Measurements from ENCODE around the gene IFNA5.

The IFNA5 gene

DNA sequence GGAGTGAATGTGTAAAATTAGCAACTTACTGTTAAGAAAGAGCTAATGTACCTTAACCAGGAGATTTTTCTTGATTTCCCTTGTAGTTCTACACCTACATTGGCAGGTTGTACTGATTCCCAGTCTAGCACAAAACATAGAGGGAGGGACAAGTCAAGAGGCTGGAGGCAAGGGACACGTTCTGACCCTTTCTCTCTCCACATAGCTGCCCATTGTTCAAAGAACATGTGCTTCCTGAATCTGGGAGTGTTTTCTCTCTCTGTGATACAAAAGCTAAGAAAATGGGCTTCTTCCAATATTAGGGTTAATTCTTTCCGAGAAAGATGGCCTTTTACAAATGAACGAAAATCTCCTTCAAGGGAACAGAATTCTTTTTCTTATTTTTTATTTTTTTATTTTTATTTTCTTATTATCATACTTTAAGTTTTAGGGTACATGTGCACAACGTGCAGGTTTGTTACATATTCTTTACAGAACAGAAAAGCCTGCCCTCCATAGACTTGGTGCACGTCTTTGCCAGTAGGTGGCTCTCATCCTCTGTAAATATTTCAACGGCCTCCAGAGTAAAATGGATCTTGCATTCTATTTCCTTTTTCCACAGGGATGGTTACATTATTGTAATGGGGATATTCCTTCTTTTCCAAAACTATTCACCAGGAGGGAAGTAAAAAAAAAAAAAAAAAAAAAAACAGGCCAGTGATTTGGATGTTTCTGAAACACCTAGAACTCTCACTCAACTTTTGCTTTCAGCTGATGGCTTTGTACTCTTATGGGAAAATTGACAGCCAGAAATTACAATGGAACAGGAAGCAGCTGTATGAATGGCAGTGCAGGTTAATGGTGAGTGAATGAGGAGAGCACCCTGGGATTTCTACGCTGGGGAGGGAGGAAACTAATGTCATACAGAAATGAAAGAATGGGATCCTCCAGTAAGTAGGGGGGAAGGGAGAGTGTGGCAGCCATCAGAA is 13.1 kb upstream of the IFNA5 start:
- DNase-seq (ENCODE audit: insufficient read length, low spot score): no peak
- no peak for TF ChIP-seq POLR2A (IDR thresholded peaks at IDR 0.05; ENCODE audit: low read depth, low read length)
- FAIRE-seq: peak; percentile 79

GRCh38 chr9:21316860-21317259 is 11.7 kb upstream of the IFNA5 start:
- no peak for FAIRE-seq
- TF ChIP-seq POLR2A (IDR thresholded peaks at IDR 0.05; ENCODE audit: low read depth, low read length): no peak

GRCh38 chr9:21316032-21316842 is 11.1 kb upstream of the IFNA5 start:
- TF ChIP-seq POLR2A (IDR thresholded peaks at IDR 0.05; ENCODE audit: low read depth, low read length): no peak
- DNase-seq (ENCODE audit: insufficient read length, low spot score) (no peak), FAIRE-seq (no peak)

More at GRCh38 chr9:21316860-21317259, 11.7 kb upstream of the IFNA5 start:
- no peak for DNase-seq (ENCODE audit: insufficient read length, low spot score)

DNA sequence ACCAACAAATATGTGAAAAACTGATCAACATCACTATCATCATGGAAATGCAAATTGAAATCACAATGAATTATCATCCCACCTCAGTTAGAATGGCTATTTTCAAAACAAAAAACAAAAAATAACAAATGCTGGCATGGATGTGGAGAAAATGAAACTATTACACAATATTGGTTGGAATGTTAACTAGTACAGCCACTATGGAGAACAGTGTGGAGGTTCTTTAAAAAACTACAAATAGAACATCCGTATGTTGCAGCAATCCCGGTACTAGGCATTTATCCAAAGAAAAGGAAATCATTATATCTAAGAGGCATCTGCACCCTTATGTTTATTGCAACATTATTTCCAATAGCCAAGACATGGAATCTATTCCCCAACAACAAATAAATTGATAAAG is 9.0 kb upstream of the IFNA5 start:
- DNase-seq (ENCODE audit: insufficient read length, low spot score) (no peak), FAIRE-seq (no peak)
- TF ChIP-seq POLR2A (IDR thresholded peaks at IDR 0.05; ENCODE audit: low read depth, low read length): no peak

DNA sequence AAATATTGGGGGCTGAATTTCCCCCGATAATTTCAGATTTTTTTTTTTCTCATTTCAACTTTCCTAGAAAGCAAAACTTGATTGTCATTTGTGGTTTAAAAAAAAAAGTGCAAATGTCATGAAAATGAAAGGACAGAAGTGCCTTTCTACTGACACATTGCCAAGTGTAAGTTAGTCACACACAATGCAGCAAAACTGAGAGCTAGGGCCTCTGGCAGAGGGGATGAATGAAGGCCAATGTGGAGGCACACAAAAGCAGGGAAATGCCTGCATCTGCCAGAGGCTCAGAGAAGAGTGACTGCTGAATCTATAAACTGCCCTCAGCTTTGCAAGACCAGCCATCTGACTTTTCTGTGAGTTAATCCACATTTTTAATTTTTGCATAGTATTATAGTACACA is 6.8 kb upstream of the IFNA5 start:
- FAIRE-seq (no peak), DNase-seq (ENCODE audit: insufficient read length, low spot score) (no peak)
- TF ChIP-seq POLR2A (IDR thresholded peaks at IDR 0.05; ENCODE audit: low read depth, low read length): no peak

GRCh38 chr9:21295992-21296391 is 9.1 kb downstream of the IFNA5 start:
- DNase-seq (ENCODE audit: insufficient read length, low spot score) (no peak), FAIRE-seq (no peak)
- TF ChIP-seq POLR2A (IDR thresholded peaks at IDR 0.05; ENCODE audit: low read depth, low read length): no peak

DNA sequence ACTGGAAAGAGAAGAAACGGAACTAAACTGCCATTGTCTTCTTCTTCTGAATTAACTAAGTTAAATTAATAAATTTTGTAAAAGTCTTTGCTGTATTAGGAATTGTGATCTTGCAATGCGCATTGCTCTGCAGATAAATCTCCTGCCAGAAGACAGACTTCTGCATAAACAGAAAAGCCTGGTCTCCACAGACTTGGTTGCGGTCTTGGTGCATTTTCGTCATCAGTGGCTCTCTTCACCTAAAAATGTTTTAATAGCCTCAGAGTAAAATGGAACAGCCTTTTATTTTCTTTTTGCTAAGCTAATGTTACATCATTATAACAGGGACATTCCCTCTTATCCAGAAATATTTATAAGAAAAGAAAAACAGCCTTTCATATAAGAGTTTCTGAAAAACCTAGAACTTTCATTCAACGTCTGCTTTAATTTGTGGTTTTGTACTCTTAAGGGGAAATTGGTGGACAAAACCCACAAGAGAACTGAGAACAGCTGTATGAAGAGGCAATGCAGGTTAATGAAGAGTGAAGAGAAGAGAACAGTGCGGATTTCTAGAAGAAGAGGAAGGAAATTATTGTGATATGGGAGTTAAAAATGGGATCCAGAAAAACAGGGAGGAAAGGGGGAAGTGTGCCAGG is 10.1 kb downstream of the IFNA5 start:
- DNase-seq (ENCODE audit: insufficient read length, low spot score): no peak
- TF ChIP-seq POLR2A (IDR thresholded peaks at IDR 0.05; ENCODE audit: low read depth, low read length): no peak
- FAIRE-seq: no peak

DNA sequence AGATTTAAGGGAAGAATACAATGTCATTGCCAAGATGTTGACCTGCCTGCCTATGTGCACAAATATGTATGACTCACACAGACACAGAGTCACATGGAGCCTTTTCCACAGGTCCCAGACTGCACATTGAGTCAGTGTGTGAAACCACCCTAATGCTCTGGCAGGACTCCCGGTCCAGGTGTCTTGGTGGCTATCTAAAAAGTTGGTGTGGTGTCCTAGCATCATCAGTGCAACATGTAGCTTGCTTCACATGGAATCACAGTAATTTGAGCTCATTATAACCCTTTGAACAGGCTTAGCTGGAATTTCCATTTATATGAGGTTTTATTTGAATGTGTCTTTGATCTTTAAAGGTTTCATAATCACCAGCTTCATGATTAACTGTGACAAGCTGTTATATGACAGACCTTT is 10.7 kb downstream of the IFNA5 start:
- no peak for TF ChIP-seq POLR2A (IDR thresholded peaks at IDR 0.05; ENCODE audit: low read depth, low read length)
- DNase-seq (ENCODE audit: insufficient read length, low spot score) (peak; percentile 26), FAIRE-seq (peak; percentile 95)

- DNase-seq (ENCODE audit: insufficient read length, low spot score) (no peak), FAIRE-seq (no peak)
- TF ChIP-seq POLR2A (IDR thresholded peaks at IDR 0.05; ENCODE audit: low read depth, low read length): no peak
These were observed 15.3 kb downstream of the IFNA5 start for GRCh38 chr9:21289848-21290247.

- TF ChIP-seq POLR2A (IDR thresholded peaks at IDR 0.05; ENCODE audit: low read depth, low read length): no peak
- FAIRE-seq: no peak
These were observed 17.8 kb downstream of the IFNA5 start for GRCh38 chr9:21287280-21287679.

DNA sequence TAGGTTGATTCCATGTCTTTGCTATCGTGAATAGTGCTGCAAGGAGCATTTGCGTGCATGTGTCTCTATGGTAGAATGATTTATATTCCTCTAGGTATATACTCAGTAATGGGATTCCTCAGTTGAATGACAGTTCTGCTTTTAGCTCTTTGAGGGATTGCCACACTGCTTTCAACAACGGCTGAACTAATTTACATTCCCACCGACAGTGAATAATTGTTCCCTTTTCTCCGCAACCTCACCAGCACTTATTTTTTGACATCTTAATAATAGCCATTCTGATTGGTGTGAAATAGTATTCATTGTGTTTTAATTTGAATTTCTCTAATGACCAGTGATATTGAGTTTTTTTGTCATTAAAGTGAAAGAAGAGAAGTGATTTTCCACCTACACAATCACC is 18.5 kb downstream of the IFNA5 start:
- no peak for FAIRE-seq
- DNase-seq (ENCODE audit: insufficient read length, low spot score): no peak
- no peak for TF ChIP-seq POLR2A (IDR thresholded peaks at IDR 0.05; ENCODE audit: low read depth, low read length)

More at GRCh38 chr9:21287280-21287679, 17.8 kb downstream of the IFNA5 start:
- no peak for DNase-seq (ENCODE audit: insufficient read length, low spot score)

- DNase-seq (ENCODE audit: insufficient read length, low spot score) (no peak), FAIRE-seq (no peak)
- TF ChIP-seq POLR2A (IDR thresholded peaks at IDR 0.05; ENCODE audit: low read depth, low read length): no peak
These were observed 19.0 kb downstream of the IFNA5 start for GRCh38 chr9:21286099-21286498.

DNA sequence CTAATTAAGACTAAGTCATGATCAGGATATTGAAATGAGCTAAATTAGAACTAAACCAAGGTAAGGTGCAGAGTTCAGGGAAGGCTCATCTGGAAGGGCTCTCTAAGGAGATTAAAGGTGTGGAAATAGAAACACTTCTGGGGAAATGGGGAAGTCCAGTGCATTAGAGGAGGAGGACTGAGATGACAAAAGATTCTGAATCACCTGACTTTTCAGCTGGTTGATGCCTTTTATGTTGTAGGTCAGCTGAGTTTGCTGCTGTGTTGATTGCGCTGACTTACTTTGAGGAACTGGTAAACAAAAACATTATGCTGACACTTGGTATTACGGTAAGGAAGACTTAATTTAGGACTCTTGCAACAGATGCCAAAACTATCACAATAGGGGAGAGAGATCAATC is 23.8 kb downstream of the IFNA5 start:
- FAIRE-seq: no peak
- no peak for TF ChIP-seq POLR2A (IDR thresholded peaks at IDR 0.05; ENCODE audit: low read depth, low read length)
- DNase-seq (ENCODE audit: insufficient read length, low spot score): no peak

DNA sequence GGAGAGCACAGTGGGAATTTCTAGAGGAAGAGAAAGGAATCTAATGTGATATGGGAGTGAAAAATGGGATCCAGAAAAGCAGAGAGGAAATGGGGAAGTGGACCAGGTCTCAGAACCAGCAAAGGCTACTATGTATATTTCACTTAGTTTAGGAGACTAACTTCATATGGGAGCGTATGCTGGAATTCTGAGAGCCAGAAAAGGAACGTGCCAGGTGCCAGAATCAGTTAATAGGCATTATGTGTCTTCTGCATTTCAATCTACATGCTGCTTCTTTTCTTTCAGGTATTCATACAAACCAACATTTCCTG is 36.8 kb downstream of the IFNA5 start:
- FAIRE-seq (no peak), DNase-seq (ENCODE audit: insufficient read length, low spot score) (no peak)
- no peak for TF ChIP-seq POLR2A (IDR thresholded peaks at IDR 0.05; ENCODE audit: low read depth, low read length)

Data from H54 (cell line).